Transverse colon (tissue), 4 donors: Measurements from ENCODE around the gene HOXD10.

ENCODE experiments used
- EP300 ChIP-seq: sonication (generic); formaldehyde crosslinking; IDR thresholded peaks from one replicate; pipeline ENCODE4 v1.6.1; 2017; ENCODE audit warnings: antibody characterized with exemption, low read depth
- POLR2A ChIP-seq: fragments of 450-650 bp; IDR thresholded peaks from one replicate; pipeline ENCODE4 v1.6.1; 2016; ENCODE audit warnings: antibody characterized with exemption, mild to moderate bottlenecking, moderate library complexity
- POLR2AphosphoS5 ChIP-seq, 3 donors: sonication (generic); formaldehyde crosslinking; IDR thresholded peaks; one replicate each; pipeline ENCODE4 v1.6.1; 2016; ENCODE audit warnings: antibody characterized with exemption in 3 of 3
- TF ChIP-seq, protein P1 (sequence below), 5 experiments: fragments of 200-600 bp in 3 of 5; fragments of 450-650 bp in 2 of 5; sonication (generic) in 3 of 5; IDR thresholded peaks; 1 replicate in 2 of 5; 2 replicates in 3 of 5; pipeline ENCODE4 v1.5.1; 2016 to 2017; ENCODE audit warnings: antibody characterized with exemption in 5 of 5, inconsistent platforms in 3 of 5, mild to moderate bottlenecking in 2 of 5, moderate library complexity in 1 of 5

DNA sequence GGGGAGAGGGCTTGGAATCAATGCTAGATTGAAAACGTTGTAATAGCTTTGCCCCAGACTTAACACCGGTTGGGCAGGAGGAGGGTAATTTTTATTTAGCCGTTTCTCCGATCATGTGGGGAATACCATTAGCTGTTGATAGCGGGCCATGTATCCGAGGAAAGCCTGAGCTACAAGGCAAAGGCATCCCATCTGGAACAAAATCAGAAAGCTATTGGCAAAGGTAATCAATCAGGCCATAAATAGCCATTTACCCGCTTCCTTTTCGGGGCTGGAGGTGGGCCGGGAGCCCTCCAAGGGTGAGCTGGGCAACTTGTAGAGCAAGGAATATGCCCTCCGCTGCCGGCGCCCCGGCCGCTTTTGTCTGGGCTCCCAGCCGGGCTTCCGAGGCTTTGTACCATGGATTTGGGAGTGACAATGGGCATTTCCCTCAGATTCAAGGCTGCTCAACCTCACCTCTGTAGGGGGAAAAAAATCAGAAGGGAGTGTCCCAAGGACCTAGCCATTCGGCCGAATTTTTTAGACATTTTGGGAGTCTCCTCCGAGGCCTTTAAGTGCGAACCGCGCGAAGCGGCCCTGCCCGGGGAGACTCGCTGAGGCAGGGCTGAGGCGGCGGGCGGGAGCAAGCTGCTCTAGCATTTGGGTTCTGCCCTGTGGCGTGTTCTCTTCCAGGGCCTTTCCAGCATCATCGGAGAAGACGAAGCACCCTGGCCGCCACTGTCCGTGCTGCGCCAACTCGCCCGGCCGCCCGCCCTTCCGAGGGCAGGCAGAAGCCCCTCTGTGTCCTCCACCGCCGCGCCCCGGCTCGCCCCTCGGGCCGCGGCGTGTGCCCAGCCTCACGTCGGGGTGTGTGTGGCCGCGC lies 4.8 kb downstream of the HOXD10 start:
- TF ChIP-seq POLR2AphosphoS5 (IDR thresholded peaks at IDR 0.05) (no peak), POLR2A (no peak), EP300 (no peak)
- TF ChIP-seq, protein P1, sequence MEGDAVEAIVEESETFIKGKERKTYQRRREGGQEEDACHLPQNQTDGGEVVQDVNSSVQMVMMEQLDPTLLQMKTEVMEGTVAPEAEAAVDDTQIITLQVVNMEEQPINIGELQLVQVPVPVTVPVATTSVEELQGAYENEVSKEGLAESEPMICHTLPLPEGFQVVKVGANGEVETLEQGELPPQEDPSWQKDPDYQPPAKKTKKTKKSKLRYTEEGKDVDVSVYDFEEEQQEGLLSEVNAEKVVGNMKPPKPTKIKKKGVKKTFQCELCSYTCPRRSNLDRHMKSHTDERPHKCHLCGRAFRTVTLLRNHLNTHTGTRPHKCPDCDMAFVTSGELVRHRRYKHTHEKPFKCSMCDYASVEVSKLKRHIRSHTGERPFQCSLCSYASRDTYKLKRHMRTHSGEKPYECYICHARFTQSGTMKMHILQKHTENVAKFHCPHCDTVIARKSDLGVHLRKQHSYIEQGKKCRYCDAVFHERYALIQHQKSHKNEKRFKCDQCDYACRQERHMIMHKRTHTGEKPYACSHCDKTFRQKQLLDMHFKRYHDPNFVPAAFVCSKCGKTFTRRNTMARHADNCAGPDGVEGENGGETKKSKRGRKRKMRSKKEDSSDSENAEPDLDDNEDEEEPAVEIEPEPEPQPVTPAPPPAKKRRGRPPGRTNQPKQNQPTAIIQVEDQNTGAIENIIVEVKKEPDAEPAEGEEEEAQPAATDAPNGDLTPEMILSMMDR (IDR thresholded peaks at IDR 0.05): no peak
